DOHH2 (cell line): ENCODE results near the gene COX14.
"Not testable (repeated sequence)": the region's sequence is repeated elsewhere in the genome, so short reads cannot be mapped to it uniquely, and the experiment has no call there.

Experiments
- EZH2phosphoT487 ChIP-seq: fragments of 200-600 bp; sonication (generic); IDR thresholded peaks from 2 replicates; pipeline ENCODE4 v1.6.1; 2017; ENCODE audit warnings: borderline replicate concordance, mild to moderate bottlenecking, antibody characterized with exemption, low read length, moderate library complexity, mixed read lengths
- TF ChIP-seq, protein P1 (sequence below): fragments of 200-600 bp; sonication (generic); IDR thresholded peaks from one replicate; pipeline ENCODE4 v1.5.1; 2014; ENCODE audit warnings: antibody characterized with exemption, mild to moderate bottlenecking, low read depth, low read length; ENCODE audit not compliant: poor library complexity, severe bottlenecking

DNA sequence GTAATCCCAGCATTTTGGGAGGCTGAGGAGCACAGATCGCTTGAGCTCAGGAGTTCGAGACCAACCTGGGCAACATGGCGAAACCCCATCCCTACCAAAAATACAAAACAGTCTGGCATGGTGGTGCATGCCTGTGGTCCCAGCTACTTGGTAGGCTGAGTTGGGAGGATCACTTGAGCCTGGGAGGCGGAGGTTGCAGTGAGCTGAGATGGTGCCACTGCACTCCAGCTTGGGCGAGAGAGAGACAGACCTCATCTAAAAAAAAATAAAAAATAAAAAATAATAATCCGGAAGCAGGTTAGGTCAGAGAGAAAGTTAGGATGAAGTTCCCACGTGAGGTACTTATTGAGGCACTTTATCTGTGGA is 27.6 kb upstream of the COX14 start:
- TF ChIP-seq, protein P1, sequence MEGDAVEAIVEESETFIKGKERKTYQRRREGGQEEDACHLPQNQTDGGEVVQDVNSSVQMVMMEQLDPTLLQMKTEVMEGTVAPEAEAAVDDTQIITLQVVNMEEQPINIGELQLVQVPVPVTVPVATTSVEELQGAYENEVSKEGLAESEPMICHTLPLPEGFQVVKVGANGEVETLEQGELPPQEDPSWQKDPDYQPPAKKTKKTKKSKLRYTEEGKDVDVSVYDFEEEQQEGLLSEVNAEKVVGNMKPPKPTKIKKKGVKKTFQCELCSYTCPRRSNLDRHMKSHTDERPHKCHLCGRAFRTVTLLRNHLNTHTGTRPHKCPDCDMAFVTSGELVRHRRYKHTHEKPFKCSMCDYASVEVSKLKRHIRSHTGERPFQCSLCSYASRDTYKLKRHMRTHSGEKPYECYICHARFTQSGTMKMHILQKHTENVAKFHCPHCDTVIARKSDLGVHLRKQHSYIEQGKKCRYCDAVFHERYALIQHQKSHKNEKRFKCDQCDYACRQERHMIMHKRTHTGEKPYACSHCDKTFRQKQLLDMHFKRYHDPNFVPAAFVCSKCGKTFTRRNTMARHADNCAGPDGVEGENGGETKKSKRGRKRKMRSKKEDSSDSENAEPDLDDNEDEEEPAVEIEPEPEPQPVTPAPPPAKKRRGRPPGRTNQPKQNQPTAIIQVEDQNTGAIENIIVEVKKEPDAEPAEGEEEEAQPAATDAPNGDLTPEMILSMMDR, result not testable (repeated sequence)
- TF ChIP-seq EZH2phosphoT487, result not testable (repeated sequence)
